Measurements from ENCODE around the gene UPK2.
"Not testable (repeated sequence)": the region's sequence is repeated elsewhere in the genome, so short reads cannot be mapped to it uniquely, and the experiment has no call there.

Gene UPK2

DNA sequence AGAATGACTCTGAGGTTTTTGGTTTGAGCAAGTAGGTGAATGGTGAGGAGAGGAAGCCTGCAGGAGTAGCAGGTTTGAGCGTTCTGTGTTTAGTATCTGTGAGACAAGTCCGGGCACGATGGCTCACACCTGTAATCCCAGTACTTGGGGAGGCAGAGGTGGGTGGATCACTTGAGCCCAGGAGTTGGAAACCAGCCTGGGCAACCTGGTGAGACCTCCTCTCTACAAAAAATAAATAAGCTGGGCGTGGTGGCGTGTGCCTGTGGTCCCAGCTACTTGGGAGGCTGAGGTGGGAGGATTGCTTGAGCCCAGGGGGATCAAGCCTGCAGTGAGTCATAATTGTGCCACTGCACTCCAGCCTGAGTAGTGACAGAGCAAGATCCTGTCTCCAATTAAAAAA, 32.2 kb downstream of the UPK2 start:
- Histone ChIP-seq H3K36me3 (ENCODE audit: insufficient read depth, insufficient read length, low read length) (no peaks in the 10 kb centered on the region), H3K9me3 (ENCODE audit: insufficient read depth, low read length) (peaks cover 12% of the 10 kb centered on the region; the same call in 1 of the 2 replicates), H3K9ac (ENCODE audit: insufficient read length, low read depth) (no peak overlapping the region), H3K4me1 (ENCODE audit: insufficient read depth, insufficient read length) (peaks cover 7% of the 10 kb centered on the region), H3K4me3 (ENCODE audit: insufficient read length, low read depth) (no peak overlapping the region), H3K27me3 (ENCODE audit: insufficient read depth, insufficient read length) (no peaks in the 10 kb centered on the region)
- no peak for DNase-seq (ENCODE audit: low read depth, low spot score)
- TF ChIP-seq SUZ12 (IDR thresholded peaks at IDR 0.05; ENCODE audit: extremely low read depth, insufficient read depth, insufficient read length): no peak
- no peak for TF ChIP-seq ZNF274 (IDR thresholded peaks at IDR 0.05; ENCODE audit: low read depth, low read length)

- not testable (repeated sequence) for H3K4me3 ChIP-seq (ENCODE audit: insufficient read length, low read depth); DNase-seq (ENCODE audit: low read depth, low spot score); H3K4me1 ChIP-seq (ENCODE audit: insufficient read depth, insufficient read length); H3K27me3 ChIP-seq (ENCODE audit: insufficient read depth, insufficient read length); H3K9ac ChIP-seq (ENCODE audit: insufficient read length, low read depth)
- Histone ChIP-seq H3K36me3 (ENCODE audit: insufficient read depth, insufficient read length, low read length) (peaks cover 14% of the 10 kb centered on the region), H3K9me3 (ENCODE audit: insufficient read depth, low read length) (peaks cover 12% of the 10 kb centered on the region; the same call in 1 of the 2 replicates)
Measured at GRCh38 chr11:118991486-118992038, 35.5 kb downstream of the UPK2 start.

DNA sequence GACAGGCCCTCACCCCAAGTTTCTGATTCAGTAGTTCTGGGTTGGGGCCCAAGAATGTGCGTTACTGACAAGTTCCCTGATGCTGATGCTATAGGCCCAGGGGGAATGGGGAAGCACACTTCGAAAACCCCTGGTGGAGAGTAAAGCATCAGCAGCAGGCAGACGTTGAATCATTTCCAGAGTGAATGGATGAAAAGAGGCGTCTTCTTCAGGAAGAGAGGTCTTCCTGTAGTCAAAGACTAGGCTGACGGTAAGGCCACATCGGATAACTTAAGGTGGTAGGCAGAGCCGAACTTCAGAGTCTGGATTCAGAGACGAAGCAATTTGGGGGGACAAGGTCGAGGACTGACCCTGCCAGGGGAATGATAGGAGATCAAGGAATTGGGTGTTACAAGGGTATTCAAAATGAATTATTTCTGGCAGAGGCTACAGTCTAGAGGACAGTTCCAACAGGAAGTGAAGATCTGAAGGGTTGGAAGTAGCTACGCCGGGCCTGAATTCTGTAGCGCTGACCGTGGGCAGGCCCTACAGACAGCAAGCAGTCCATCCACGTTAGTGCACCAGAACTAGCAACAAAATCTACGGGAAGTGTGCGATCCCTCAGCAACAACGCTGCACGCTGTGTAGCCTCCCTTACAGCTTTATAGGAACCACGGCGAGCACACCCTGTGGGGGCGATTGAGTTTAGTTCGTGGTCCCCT, 41.0 kb downstream of the UPK2 start:
- H3K36me3 ChIP-seq (ENCODE audit: insufficient read depth, insufficient read length, low read length): peaks cover 36% of the 10 kb centered on the region
- H3K9me3 ChIP-seq (ENCODE audit: insufficient read depth, low read length): peaks cover 12% of the 10 kb centered on the region; the same call in 1 of the 2 replicates
- DNase-seq (ENCODE audit: low read depth, low spot score): no peak
- H3K9ac ChIP-seq (ENCODE audit: insufficient read length, low read depth): peak overlapping the region; percentile 93
- no peak for TF ChIP-seq ZNF274 (IDR thresholded peaks at IDR 0.05; ENCODE audit: low read depth, low read length)
- no peak for TF ChIP-seq YY1 (IDR thresholded peaks at IDR 0.05; ENCODE audit: insufficient read depth, insufficient read length)
- no peak for TF ChIP-seq SUZ12 (IDR thresholded peaks at IDR 0.05; ENCODE audit: extremely low read depth, insufficient read depth, insufficient read length)
- H3K4me3 ChIP-seq (ENCODE audit: insufficient read length, low read depth): peak overlapping the region; percentile 80
- no peaks in the 10 kb centered on the region for H3K27me3 ChIP-seq (ENCODE audit: insufficient read depth, insufficient read length)
- peaks cover 6% of the 10 kb centered on the region for H3K4me1 ChIP-seq (ENCODE audit: insufficient read depth, insufficient read length)

GRCh38 chr11:118997627-118998387, 41.7 kb downstream of the UPK2 start, which contains the start of gene CENATAC:
CENATAC (plus strand) TSS chr11:118998138; CDS start chr11:118998198, 60 bp downstream.
- TF ChIP-seq ZNF274 (IDR thresholded peaks at IDR 0.05; ENCODE audit: low read depth, low read length): no peak
- no peak for TF ChIP-seq SUZ12 (IDR thresholded peaks at IDR 0.05; ENCODE audit: extremely low read depth, insufficient read depth, insufficient read length)
- TF ChIP-seq YY1 (IDR thresholded peaks at IDR 0.05; ENCODE audit: insufficient read depth, insufficient read length): no peak
- peak; percentile 87 for DNase-seq (ENCODE audit: low read depth, low spot score)

GRCh38 chr11:118998388-118998717, 42.3 kb downstream of the UPK2 start:
- TF ChIP-seq SUZ12 (IDR thresholded peaks at IDR 0.05; ENCODE audit: extremely low read depth, insufficient read depth, insufficient read length) (no peak), YY1 (IDR thresholded peaks at IDR 0.05; ENCODE audit: insufficient read depth, insufficient read length) (no peak), ZNF274 (IDR thresholded peaks at IDR 0.05; ENCODE audit: low read depth, low read length) (no peak)
- H3K4me1 ChIP-seq (ENCODE audit: insufficient read depth, insufficient read length): peaks cover 6% of the 10 kb centered on the region
- peak overlapping the region; percentile 96 for H3K4me3 ChIP-seq (ENCODE audit: insufficient read length, low read depth)
- peak overlapping the region; percentile 93 for H3K9ac ChIP-seq (ENCODE audit: insufficient read length, low read depth)
- H3K27me3 ChIP-seq (ENCODE audit: insufficient read depth, insufficient read length): no peaks in the 10 kb centered on the region
- H3K36me3 ChIP-seq (ENCODE audit: insufficient read depth, insufficient read length, low read length): peaks cover 41% of the 10 kb centered on the region
- no peaks in the 10 kb centered on the region; the same call in 1 of the 2 replicates for H3K9me3 ChIP-seq (ENCODE audit: insufficient read depth, low read length)
- no peak for DNase-seq (ENCODE audit: low read depth, low spot score)

More at GRCh38 chr11:118997627-118998387, 41.7 kb downstream of the UPK2 start, which contains the start of gene CENATAC:
- peaks cover 6% of the 10 kb centered on the region for H3K4me1 ChIP-seq (ENCODE audit: insufficient read depth, insufficient read length)
- peak within 1 kb of the TSS; percentile 93 for H3K9ac ChIP-seq (ENCODE audit: insufficient read length, low read depth)
- peaks cover 36% of the 10 kb centered on the region for H3K36me3 ChIP-seq (ENCODE audit: insufficient read depth, insufficient read length, low read length)
- no peaks in the 10 kb centered on the region for H3K27me3 ChIP-seq (ENCODE audit: insufficient read depth, insufficient read length)
- H3K4me3 ChIP-seq (ENCODE audit: insufficient read length, low read depth): peak within 1 kb of the TSS; percentile 96
- H3K9me3 ChIP-seq (ENCODE audit: insufficient read depth, low read length): peaks cover 5% of the 10 kb centered on the region; the same call in 1 of the 2 replicates

DNA sequence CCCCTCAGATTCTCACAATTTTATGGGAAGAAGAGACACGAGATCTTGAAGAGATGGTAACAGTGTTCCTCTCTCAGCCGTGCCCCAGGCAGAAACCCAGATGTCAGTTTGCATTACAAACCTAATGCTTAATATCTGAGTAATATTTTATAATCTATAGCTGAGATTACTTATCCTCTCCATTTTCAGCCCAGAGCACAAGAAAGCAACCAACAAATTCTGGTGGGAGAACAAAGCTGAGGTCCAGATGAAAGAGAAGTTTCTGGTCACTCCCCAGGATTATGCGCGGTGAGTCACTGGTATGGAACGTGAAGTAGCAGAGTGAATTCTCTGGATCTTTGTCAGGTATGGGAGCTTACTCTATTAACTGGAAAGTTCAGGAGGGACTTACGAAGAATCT, 42.7 kb downstream of the UPK2 start:
- peak overlapping the region; percentile 93 for H3K9ac ChIP-seq (ENCODE audit: insufficient read length, low read depth)
- H3K9me3 ChIP-seq (ENCODE audit: insufficient read depth, low read length): no peaks in the 10 kb centered on the region
- peak overlapping the region; percentile 96 for H3K4me3 ChIP-seq (ENCODE audit: insufficient read length, low read depth)
- no peak for TF ChIP-seq SUZ12 (IDR thresholded peaks at IDR 0.05; ENCODE audit: extremely low read depth, insufficient read depth, insufficient read length)
- TF ChIP-seq ZNF274 (IDR thresholded peaks at IDR 0.05; ENCODE audit: low read depth, low read length): no peak
- no peak for TF ChIP-seq YY1 (IDR thresholded peaks at IDR 0.05; ENCODE audit: insufficient read depth, insufficient read length)
- DNase-seq (ENCODE audit: low read depth, low spot score): peak; percentile 71
- no peaks in the 10 kb centered on the region for H3K27me3 ChIP-seq (ENCODE audit: insufficient read depth, insufficient read length)
- H3K4me1 ChIP-seq (ENCODE audit: insufficient read depth, insufficient read length): peaks cover 6% of the 10 kb centered on the region
- H3K36me3 ChIP-seq (ENCODE audit: insufficient read depth, insufficient read length, low read length): peaks cover 37% of the 10 kb centered on the region

DNA sequence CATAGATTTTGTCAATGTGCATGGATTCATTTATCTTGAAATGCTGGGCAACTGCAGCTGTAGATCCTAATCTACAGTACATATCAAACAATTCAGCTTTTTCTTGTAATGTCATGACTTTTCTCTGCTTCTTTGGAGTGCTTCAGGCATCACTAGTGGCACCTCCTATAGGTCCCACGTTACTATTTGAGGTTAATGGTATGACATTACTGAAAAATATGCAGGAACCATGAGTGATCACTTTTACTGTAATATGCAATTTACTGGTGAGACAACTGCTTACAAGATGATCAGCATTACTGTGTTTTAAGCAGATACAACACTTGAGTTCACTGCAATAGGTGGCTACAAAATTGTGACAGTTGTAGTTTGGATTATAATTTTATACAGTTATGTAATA, 44.8 kb downstream of the UPK2 start:
- no peak overlapping the region for H3K9ac ChIP-seq (ENCODE audit: insufficient read length, low read depth)
- no peaks in the 10 kb centered on the region for H3K9me3 ChIP-seq (ENCODE audit: insufficient read depth, low read length)
- no peak for DNase-seq (ENCODE audit: low read depth, low spot score)
- peaks cover 6% of the 10 kb centered on the region for H3K4me1 ChIP-seq (ENCODE audit: insufficient read depth, insufficient read length)
- peaks cover 49% of the 10 kb centered on the region for H3K36me3 ChIP-seq (ENCODE audit: insufficient read depth, insufficient read length, low read length)
- no peaks in the 10 kb centered on the region for H3K27me3 ChIP-seq (ENCODE audit: insufficient read depth, insufficient read length)
- no peak overlapping the region for H3K4me3 ChIP-seq (ENCODE audit: insufficient read length, low read depth)
- TF ChIP-seq SUZ12 (IDR thresholded peaks at IDR 0.05; ENCODE audit: extremely low read depth, insufficient read depth, insufficient read length): no peak
- TF ChIP-seq YY1 (IDR thresholded peaks at IDR 0.05; ENCODE audit: insufficient read depth, insufficient read length): no peak
